HG03135 (cell line): Measurements from ENCODE around the gene LRRC2.
A peak's percentile ranks its signal among the peaks of the same experiment; 100 is the strongest.
"Not testable (repeated sequence)": the region's sequence is repeated elsewhere in the genome, so short reads cannot be mapped to it uniquely, and the experiment has no call there.

Source experiments
- ATAC-seq: cut with Tn5 transposase; IDR thresholded peaks from one replicate; pipeline ENCODE4 v1.9.1; 2021; ENCODE audit warnings: mild to moderate bottlenecking, moderate library complexity; ENCODE audit not compliant: unreplicated experiment

Gene LRRC2

DNA sequence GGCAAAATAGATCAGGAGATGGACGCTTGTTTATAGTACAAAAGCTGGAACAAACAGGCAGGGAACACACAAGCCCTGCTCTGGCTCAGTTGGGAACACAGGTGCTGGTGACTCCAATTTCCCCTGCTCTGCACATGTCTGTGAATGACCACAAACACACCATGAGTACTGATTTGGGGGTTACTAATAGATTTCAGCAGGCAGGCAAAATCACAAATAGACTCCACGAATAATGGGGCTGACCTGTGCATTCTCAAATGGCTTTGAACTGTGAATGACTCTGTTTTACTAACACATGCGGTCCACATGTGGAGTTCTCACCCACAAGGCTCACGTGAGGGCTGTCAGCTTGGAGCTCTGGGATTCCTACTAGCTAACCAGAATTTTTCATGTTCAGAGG lies 64.4 kb downstream of the LRRC2 start:
- no peak for ATAC-seq

DNA sequence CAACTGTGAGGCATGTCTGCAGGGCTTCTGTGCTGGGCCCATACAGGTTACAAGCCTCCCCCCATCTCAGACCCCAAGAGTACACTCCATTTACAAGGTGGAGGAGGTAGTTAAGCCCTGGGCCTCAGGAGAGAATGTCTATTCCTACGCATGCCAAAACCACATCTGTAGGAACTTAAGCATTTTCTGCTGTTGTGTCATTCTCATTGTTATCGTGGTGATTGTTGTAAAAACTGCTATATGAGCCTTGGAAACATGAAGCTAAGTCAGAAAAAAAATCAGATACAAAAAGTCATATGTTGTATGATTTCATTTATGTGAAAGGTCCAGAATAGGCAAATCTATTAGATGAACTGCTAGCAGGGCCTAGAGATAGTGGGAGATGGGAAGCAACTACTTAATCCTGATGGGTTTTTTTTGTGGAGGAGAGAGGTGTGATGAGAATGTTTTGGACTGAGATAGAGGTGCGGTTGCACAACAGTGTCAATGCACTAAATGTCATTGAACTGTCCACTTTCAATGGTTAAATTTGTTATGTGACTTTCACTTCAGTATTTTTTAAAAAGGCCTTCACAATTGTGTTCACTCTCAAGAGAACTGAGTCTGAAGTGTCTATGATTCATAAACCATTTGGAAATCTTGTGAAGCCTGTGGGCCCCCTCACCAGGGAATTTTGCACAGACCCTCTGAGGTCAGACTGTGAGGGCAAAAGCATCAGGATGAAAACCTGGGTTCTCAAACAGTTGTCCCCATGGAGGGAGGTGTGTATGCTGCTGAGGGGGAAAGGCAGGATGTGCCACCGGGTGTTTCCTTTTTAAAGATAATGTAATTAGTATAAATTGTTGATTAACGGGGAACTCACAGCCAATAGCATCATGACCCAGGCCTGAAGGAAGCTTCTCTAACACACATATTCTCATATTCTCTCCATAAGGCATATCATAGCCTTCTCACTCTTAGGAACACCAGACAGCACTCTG lies 65.2 kb downstream of the LRRC2 start:
- ATAC-seq, result no peak

DNA sequence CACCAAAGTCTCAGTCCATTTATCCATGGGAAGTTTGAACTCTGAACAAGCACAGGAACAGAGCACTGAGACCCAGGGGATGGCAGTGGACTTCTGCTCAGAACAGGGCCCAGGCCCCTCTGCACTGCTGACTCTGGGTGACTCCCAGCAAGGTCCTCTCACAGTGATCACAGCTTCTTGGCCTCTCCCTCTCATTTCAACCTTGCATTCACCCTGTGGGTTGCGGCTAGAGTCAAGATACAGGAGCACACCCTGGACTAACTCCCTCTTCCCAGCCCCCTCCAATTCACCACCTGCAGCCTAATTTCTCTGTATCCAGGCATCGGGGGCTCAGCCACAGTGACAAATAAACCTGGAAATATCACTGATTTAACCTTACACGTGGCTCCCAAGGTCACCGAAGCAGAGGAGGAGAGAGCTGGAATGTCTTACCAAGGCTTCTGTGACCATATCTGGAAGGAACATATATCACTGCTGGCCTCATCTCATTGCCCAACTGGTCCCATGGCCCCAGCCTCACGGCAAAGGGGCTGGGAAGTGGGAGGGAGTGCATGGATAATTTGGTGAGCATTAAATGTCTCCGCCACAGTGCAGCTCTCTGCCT lies 67.1 kb downstream of the LRRC2 start:
- no peak for ATAC-seq

DNA sequence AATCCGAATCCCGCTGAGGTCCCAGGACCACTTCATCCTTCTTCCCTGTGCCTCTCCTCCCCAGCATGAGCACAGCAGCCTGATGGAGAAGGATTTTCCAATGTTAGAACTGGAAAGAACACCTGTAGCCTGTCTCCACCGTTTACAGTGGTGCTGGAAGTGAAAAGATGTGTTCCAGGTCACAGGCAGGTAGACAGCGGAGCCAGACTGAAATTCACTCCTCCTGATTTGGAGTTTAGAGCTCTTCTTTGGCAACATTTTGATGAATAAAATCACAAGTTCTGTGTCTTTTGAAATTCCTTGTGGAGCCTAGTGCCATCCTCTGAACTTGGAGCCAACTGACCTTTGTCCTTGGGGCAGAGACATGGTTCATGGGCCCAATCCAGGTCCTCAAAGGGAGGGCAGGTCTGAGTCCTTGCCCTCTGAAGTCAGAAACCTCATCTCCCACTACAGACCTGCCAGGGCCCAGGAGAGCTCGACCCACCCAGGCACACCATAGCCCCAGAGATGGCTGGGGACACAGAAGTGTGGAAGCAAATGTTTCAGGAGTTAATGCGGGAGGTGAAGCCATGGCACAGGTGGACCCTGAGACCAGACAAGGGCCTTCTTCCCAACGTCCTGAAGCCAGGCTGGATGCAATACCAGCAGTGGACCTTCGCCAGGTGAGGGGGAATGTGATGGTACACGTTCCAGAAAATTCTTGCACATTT lies 68.4 kb downstream of the LRRC2 start, which contains the start of gene RTP3:
TSS of gene RTP3 (plus strand) at position 421 of the 710 bp plus-strand sequence. CDS start at position 508, 87 bp downstream.
- ATAC-seq, result no peak

DNA sequence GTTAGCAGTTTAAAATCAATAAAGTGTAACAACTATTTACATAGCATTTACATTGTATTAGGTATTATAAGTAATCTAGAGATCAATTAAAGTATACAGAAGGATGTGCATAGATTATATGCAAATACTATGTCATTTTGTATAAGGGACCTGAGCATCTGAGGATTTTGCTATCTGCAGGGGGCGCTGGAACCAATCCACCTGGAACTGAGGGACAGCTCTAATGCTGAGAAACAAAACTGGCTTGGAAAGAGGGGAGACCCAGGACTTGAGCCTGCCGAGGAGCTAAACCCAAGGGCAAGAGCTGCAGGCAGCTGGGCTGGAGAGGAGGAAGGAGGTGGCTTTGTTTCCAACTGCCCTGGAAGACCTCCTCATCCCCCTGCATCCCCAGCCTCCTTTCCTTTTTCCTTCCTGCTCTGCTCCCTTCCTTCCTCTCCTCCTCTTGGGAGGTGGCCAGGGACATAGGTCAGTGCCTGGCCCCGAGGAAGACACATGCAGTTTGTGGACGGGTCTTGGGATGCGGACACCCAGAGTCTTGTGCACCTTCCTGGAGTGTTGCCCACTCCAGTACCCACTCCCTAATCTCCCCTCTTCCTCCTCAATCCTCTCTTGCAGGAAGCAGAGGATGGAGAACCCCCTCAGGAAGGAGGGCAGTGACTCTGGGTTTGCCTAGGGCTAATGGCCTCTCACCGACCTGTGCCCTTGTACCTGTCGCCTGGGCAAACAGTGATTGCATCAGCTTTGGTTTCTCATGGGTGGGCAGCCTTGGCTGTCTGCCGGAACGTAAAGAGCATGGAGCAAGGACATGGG lies 69.2 kb downstream of the LRRC2 start:
- ATAC-seq, result no peak

DNA sequence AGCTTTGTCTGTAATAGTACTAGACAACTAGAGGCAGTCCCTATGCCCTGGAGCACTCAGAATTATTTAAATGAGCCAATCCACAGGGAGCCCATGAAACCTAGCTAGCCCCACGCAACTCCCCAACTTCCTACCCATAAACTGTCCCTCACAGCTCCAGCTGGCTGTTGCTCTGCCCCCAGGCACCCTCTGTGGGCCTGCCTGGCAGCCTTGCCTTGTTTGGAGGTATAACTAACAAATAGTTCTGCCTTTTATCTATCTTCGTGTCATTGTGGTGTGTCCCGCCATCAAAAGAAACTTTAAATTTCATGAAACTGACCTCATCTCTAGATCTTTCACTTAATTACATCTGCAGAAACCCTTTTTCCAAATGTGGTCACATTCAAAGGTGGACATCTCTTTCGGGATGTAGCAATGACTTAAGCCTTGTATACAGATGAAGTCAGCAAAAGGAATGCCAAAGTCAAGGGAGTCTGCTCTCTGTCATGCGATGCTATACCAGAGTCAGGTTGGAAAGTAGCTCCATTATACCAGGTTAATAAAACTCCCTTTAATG lies 70.1 kb downstream of the LRRC2 start:
- no peak for ATAC-seq

DNA sequence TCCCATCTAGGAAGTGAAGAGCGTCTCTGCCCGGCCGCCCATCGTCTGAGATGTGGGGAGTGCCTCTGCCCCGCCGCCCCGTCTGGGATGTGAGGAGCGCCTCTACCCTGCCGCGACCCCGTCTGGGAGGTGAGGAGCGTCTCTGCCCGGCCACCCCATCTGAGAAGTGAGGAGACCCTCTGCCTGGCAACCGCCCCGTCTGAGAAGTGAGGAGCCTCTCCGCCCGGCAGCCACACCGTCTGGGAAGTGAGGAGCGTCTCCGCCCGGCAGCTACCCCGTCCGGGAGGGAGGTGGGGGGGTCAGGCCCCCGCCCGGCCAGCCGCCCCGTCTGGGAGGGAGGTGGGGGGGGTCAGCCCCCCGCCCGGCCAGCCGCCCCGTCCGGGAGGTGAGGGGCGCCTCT lies 71.6 kb downstream of the LRRC2 start:
- not testable (repeated sequence) for ATAC-seq

DNA sequence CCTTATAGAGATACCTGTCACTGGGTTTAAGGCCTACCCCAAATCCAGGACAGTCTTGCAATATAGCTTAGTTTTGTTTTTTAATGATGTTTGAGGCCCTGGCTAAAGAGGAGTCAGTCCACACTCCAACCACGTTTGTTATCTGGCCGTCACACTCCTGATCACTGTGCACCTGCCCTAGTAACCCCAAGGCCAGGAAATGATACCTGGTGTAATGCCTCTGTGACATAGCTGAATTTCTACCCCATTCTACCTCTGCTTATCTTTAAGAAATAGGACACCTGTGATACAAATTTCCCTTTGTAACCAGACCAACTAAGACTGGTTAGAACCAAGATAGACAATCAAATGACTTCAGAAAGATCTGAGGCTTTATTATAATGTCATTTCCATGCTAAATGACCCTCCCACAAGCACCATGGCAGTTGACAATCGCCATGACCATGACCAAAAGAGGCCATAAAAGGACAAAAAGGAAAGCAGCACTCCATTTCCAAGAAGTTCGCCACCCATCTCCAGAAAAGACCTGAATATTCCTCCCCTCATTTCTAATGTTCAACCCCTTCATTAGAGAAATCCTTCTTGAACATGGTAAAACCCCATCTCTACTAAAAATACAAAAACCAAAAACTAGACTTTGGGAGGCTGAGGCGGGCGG lies 73.1 kb downstream of the LRRC2 start:
- no peak for ATAC-seq

DNA sequence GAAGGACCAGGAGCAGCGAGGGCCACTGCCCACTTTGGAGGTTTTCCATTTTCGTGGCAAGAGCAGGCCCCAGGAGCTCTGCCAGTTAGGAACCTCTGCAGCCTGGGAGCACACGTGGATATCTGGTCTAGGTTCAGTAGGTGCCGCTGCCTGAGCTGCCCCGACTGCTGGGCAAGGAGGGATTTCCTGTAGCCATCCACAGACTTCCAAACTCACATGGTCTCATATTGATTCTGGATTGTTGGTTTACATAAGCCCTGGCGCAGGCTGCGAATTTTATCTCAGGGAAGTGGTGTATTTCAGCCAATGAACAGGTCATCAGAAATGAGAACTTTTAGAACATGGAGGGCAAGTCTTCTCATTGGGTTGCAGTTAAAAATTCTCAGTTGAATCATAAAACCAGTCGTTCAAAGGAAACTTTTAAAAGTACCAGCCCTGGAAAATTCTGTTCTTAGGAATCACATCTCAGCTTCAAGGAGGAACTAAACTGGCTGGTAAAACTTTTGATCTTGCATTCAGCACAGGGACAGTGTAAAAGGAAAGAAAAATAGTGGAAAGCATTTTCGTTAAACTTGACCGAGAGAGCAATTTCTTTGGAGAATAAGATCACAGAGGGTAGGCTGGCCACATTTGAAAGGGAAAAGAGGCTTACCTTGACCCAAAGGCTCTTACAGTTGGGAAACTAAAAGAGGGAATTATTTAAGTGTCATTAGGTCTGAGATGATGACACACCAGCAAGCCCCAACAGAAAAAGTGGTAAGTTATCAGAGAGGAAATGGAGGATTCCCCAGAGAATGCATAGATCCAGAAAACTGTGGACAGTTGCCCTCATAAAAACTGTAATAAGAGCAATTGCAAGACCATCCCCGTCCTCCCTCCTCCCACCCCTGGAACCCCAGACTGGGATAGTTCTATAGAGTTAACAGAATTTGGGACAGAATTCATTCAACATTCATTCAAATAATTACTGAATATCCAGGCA lies 74.7 kb downstream of the LRRC2 start:
- no peak for ATAC-seq

DNA sequence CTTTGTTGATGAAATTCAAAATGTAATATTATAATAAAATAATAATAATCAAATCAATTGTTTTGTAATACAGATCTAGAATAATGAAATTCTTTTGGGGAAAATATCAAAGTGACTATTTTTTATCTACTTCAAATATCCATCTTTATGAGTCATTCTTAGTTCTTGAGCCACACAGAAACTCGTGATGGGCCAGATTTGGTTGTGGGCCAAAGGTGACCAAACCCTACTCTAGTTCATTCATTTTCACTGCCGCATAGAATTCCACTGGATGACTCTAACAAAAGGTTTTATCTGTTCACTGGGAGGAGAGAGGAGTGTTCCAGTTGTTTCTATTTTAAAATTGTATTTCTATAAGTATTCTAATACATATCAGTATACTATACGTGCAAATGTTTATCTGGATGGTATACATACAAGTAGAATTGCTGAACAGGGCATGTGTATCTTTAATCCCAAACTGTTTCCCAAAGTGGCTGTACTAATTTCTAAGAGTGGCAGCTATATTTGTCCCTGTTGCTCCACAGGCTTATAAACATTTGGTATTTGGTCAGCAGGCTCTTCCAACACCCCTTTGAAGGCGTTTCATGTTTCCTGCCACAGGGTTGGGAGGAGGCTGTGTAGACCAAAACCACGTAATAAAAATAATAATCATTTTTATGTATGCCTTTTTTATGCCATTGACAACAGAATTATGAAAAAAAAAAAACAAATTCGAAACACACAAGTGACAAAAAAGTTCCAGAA lies 75.6 kb downstream of the LRRC2 start:
- ATAC-seq, result no peak

DNA sequence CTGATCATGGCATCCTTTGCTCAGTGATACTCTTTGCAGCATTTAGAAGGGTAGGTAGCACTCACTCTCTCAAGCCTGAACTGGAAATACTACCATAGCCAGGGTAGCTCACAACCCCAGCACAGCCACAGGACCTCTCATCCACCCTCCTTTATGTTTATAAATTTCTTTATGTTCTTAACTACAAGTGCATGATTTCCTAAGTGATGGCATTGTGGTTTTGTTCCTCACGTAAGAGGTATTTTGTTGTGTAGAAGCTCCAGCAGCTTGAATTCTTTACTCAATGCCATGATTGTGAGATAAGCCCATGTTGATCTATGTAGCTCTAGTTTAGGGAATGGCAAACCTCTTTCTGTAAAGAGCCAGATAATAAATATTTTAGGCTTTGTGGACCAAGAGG lies 76.2 kb downstream of the LRRC2 start:
- no peak for ATAC-seq

DNA sequence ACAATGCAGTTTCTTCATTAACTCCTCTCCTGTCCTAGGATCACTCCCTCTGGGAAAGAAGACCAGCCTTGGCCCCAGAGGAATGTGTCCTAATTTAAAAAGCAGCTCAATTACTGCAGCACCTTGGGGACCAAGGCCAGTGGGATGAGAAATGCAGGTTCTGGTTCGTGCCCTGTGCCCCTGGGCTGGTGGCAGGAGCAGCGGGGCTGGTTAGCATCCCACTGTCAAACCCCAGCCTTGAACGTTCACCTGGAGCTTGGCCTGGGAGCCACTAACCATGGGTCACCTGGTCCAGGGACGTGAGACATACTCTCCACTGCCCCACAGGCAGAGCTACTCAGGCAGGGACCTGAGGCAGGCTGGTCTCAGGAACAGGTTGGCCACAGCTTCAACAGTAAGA lies 76.7 kb downstream of the LRRC2 start:
- ATAC-seq, result no peak

DNA sequence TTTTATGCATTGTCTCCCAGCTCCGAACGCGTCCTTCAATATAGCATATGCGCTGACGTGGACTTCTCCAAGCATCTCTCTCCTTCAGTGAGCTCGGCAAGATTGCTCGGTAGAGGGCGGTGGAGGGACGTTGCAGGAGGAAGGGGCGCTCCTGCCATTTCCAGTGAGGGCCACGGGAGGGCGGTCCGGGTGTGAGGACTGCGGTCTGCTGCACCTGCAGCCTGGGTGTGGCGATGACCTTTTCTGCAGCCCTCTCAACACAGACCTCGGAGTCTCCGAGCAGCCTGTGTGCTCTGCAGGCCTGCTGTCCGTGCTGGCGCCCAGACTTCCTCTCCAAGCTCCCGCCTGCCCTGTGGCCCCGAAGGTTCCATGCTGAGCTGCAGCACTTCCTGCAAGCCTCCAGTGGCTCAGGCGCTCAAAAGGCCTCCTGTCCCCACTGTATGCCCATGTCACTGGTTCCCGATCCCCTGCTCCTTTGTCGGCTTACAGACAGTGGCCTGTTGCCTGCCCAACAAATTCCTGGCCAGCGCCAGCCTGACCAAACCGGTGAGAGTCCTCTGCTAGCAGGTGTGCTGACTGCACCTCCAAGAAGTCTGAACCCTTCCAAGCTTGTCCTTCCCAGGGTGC lies 77.3 kb downstream of the LRRC2 start:
- peak; percentile 93 for ATAC-seq

DNA sequence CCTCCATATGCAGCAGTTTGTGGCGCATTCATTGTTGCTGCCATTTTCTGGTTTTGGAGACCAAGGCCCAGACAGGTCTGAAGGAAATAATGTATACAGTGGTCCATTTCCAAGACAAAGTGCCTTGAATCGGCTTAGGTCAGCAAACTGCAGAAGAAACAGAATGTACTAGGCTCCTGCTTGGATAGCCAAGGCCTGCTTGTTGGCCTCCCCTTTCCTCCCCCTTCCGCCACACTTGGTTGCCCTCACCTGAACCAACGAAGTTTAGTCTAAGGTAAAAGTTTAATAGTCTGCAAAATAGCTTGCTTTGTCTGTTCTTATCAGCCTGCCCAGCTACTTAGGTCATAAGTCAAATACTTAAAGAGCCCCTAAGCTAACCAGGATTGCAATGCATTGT lies 80.3 kb downstream of the LRRC2 start:
- no peak for ATAC-seq

DNA sequence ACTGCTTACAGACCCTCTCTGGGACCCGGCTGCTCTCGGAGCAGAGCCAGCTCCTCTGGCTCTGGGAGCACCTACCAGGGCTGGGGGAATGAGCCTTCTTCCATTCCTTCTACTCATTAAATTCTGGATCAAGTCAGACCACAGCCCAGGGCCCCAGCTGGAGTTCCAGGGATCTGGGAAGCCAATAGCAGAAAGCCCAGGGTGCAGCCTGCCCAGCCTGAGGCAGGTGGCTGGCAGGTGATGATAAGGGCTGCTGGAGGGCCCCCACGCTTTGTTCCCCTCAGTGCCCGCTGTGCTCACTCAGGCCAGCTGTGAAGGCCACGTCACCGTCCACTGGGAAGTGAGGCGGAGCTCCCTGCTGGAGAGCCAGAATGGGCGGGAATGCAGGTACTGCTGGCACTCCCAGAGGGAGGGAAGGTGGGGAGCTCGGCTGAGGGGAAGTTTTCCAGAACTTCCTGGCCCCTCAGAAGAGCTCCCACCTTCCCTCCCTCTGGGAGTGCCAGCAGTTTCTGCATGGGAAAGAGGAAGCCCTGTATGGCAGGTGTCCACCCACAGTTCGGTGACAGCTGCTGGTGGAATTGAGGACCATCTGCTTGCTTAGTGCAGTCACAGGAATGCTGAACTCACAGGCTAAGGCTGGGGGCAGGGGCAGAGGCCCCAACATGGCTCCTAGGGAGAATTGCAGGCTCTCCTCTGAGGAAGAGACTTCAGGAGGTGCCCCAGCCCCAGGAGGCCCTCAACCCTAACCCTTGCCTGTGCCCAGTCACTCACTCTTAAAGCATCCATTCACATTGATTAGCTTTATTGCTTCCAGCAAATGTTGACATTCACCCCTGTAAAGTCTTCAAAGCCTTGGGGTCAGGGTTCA lies 81.0 kb downstream of the LRRC2 start:
- no peak for ATAC-seq

DNA sequence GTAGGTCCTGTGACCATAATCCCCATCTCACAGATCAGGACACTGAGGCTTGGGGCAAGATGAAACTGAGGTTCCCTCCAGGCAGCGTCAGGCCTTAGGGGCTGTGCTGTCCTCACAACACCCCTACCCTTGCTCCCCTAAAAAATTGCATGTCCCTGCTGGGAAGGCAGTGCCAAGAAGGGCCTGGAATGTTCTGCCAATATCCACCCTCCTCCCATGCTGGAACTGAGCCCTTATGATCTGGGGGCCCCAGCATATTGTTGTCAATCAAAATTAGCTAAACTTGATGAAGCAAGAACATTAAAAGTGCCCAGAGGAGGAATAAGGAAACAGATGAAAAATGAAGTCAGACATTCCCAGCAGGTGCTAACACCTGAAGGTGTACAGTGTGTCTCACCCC lies 81.7 kb downstream of the LRRC2 start:
- no peak for ATAC-seq

DNA sequence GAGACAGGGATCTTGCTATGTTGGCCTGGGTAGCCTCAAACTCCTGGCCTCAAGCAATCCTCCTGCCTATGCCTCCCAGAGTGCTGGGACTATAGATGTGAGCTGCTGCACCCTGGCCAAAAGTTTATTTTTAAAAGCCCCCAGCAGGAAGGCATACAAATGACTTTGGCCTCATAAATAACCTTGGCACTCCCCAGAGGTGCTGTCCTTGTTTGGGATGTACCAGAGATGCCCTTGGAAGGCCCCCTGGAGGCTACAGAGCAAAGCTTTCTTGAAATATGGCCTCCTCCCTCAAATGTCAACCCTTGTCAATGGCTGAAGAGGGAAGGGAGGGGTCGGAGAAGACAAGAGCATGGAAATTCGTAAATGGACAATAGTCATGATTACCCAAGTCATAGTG lies 82.3 kb downstream of the LRRC2 start:
- ATAC-seq, result no peak
